ENCODE data around the gene IKZF1. TPM values are rescaled to one million over a fixed set of nuclear protein-coding genes. Genes with fewer than 3 reads are reported as not detected.

Gene IKZF1
- total and polyA plus RNA-seq, 4 donors: 4.0 to 37.8 (median 18.5) TPM

DNA sequence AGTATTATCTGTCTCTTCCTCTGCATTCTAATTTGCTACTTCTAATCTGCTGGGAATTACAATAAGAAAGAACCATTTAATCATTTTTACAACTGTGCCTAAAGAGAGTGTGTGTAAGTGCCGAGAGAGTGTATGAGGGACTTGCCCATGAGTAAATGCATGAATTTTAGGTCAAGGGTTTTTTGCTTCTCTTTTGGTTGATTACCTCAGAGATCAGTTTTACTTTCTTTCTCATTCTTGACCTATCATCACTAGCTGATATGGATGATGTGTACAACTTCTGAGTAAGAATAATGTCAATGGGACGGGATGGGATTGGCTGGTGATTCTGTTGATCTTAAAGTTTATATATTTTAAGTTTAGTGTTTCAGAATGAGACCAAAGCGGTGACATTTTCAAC lies 47.8 kb downstream of the IKZF1 start:
- TF ChIP-seq, protein P1, sequence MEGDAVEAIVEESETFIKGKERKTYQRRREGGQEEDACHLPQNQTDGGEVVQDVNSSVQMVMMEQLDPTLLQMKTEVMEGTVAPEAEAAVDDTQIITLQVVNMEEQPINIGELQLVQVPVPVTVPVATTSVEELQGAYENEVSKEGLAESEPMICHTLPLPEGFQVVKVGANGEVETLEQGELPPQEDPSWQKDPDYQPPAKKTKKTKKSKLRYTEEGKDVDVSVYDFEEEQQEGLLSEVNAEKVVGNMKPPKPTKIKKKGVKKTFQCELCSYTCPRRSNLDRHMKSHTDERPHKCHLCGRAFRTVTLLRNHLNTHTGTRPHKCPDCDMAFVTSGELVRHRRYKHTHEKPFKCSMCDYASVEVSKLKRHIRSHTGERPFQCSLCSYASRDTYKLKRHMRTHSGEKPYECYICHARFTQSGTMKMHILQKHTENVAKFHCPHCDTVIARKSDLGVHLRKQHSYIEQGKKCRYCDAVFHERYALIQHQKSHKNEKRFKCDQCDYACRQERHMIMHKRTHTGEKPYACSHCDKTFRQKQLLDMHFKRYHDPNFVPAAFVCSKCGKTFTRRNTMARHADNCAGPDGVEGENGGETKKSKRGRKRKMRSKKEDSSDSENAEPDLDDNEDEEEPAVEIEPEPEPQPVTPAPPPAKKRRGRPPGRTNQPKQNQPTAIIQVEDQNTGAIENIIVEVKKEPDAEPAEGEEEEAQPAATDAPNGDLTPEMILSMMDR (IDR thresholded peaks at IDR 0.05; ENCODE audit: control extremely low read depth, extremely low read depth): no peak
- H3K9ac ChIP-seq (ENCODE audit: insufficient read depth in 1 of 2, low read length in 2 of 2): no peak overlapping the region
- DNase-seq: no peak
- H3K4me3 ChIP-seq: no peak overlapping the region
- no peaks in the 10 kb centered on the region for H3K9me3 ChIP-seq (ENCODE audit: control insufficient read depth in 4 of 4, insufficient read depth in 3 of 4, low read length in 3 of 4)
- no peaks in the 10 kb centered on the region for H3K4me1 ChIP-seq (ENCODE audit: control insufficient read depth in 5 of 5, insufficient read depth in 5 of 5, low read length in 5 of 5)
- H3K27me3 ChIP-seq (ENCODE audit: control insufficient read depth in 3 of 3, insufficient read depth in 3 of 3, low read length in 2 of 3): peaks cover 0 to 4% (median 0%) of the 10 kb centered on the region in 3 donors
- H3K27ac ChIP-seq (ENCODE audit: low read depth in 1 of 2, low read length in 1 of 2): no peak overlapping the region
- 68 to 80% methylated on average over 3 of the region's 3 CpGs for WGBS, 2 donors
- H3K36me3 ChIP-seq (ENCODE audit: control insufficient read depth in 4 of 4, insufficient read depth in 4 of 4, low read length in 4 of 4): no peaks in the 10 kb centered on the region
- no peak for ATAC-seq (ENCODE audit: insufficient read depth, low FRiP score)

DNA sequence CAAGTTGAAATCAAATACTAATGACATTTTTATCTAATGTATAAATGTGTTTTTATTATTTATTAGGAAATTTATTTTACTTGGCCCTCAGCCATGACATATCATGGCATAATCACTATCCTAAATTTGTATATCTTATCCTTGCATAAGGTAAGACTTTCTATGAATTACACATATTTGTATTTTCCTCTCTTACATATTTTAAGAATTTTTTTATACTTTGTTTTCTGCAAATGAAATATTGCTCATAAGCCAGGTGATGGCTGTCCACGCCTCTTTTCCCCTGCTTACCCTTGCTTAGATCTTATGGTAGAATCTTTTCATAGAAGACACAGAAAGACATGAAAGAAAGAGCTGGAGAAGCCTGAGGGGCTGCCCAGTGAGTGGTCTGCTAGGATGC lies 48.2 kb downstream of the IKZF1 start:
- ATAC-seq (ENCODE audit: insufficient read depth, low FRiP score): no peak
- no peaks in the 10 kb centered on the region for H3K4me1 ChIP-seq (ENCODE audit: control insufficient read depth in 5 of 5, insufficient read depth in 5 of 5, low read length in 5 of 5)

DNA sequence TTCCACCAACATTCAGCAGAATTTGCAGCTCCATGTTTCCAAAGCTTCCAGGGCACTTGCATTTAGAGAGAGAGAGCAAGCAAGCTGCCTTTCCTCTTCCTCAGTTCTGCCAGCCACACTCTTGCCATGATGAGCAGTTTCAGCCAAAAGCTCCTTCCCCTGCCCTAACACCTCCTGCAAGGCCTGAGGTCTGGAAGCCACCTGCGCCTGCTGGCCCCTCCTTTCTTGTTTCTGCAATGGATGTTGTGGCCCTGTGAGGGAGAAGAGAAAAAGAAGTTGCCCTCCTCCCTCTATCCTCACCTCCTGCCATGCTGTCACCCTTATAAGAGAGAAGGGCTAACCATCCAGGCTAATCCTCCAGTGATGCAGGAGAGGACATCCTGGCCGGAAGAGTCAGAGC lies 48.7 kb downstream of the IKZF1 start:
- DNase-seq: no peak
- TF ChIP-seq, protein P1 (IDR thresholded peaks at IDR 0.05; ENCODE audit: control extremely low read depth, extremely low read depth): no peak
- Histone ChIP-seq H3K27me3 (ENCODE audit: control insufficient read depth in 3 of 3, insufficient read depth in 3 of 3, low read length in 2 of 3) (peaks cover 0 to 8% (median 0%) of the 10 kb centered on the region in 3 donors), H3K36me3 (ENCODE audit: control insufficient read depth in 4 of 4, insufficient read depth in 4 of 4, low read length in 4 of 4) (no peaks in the 10 kb centered on the region), H3K27ac (ENCODE audit: low read depth in 1 of 2, low read length in 1 of 2) (no peak overlapping the region), H3K9me3 (ENCODE audit: control insufficient read depth in 4 of 4, insufficient read depth in 3 of 4, low read length in 3 of 4) (no peaks in the 10 kb centered on the region), H3K4me1 (ENCODE audit: control insufficient read depth in 5 of 5, insufficient read depth in 5 of 5, low read length in 5 of 5) (no peaks in the 10 kb centered on the region), H3K9ac (ENCODE audit: insufficient read depth in 1 of 2, low read length in 2 of 2) (no peak overlapping the region), H3K4me3 (no peak overlapping the region)
- WGBS, 2 donors: 79 to 91% methylated on average over 2 of the region's 2 CpGs
- ATAC-seq (ENCODE audit: insufficient read depth, low FRiP score): no peak

More for the DNA sequence above, 48.2 kb downstream of the IKZF1 start:
- no peak for DNase-seq
- Histone ChIP-seq H3K4me3 (no peak overlapping the region), H3K9me3 (ENCODE audit: control insufficient read depth in 4 of 4, insufficient read depth in 3 of 4, low read length in 3 of 4) (no peaks in the 10 kb centered on the region), H3K9ac (ENCODE audit: insufficient read depth in 1 of 2, low read length in 2 of 2) (no peak overlapping the region), H3K27me3 (ENCODE audit: control insufficient read depth in 3 of 3, insufficient read depth in 3 of 3, low read length in 2 of 3) (peaks cover 0 to 8% (median 0%) of the 10 kb centered on the region in 3 donors), H3K36me3 (ENCODE audit: control insufficient read depth in 4 of 4, insufficient read depth in 4 of 4, low read length in 4 of 4) (no peaks in the 10 kb centered on the region), H3K27ac (ENCODE audit: low read depth in 1 of 2, low read length in 1 of 2) (no peak overlapping the region)
- TF ChIP-seq, protein P1 (IDR thresholded peaks at IDR 0.05; ENCODE audit: control extremely low read depth, extremely low read depth): no peak
- 91 to 97% methylated on average over 1 of the region's 1 CpG for WGBS, 2 donors

All from lung (tissue), 12 donors.